HUES48 (cell line): Measurements from ENCODE around the gene RNASEH2C.
"Not testable (repeated sequence)": the region's sequence is repeated elsewhere in the genome, so short reads cannot be mapped to it uniquely, and the experiment has no call there.

Experiments
- H3K27ac ChIP-seq: one replicate; pipeline ENCODE4 v1.7.0; 2013; ENCODE audit warnings: low read depth, low read length, inconsistent platforms
- H3K27me3 ChIP-seq: 2 replicates; pipeline ENCODE4 v1.6.1; 2013; ENCODE audit warnings: mild to moderate bottlenecking, low read length; ENCODE audit not compliant: control insufficient read depth, insufficient read depth
- H3K36me3 ChIP-seq: 2 replicates; pipeline ENCODE4 v1.6.1; 2013; ENCODE audit warnings: low read length; ENCODE audit not compliant: control insufficient read depth, insufficient read depth
- H3K4me1 ChIP-seq: 2 replicates; pipeline ENCODE4 v1.6.1; 2013; ENCODE audit warnings: mild to moderate bottlenecking, low read length; ENCODE audit not compliant: control insufficient read depth, insufficient read depth
- H3K4me3 ChIP-seq: 2 replicates; pipeline ENCODE4 v1.5.1; 2013; ENCODE audit warnings: mild to moderate bottlenecking, low read depth, low read length
- H3K9ac ChIP-seq: 2 replicates; pipeline ENCODE4 v1.6.1; 2013; ENCODE audit warnings: mild to moderate bottlenecking, low read depth, low read length, moderate library complexity
- H3K9me3 ChIP-seq: 2 replicates; pipeline ENCODE4 v1.6.1; 2013; ENCODE audit warnings: low read length; ENCODE audit not compliant: control insufficient read depth, insufficient read depth

The RNASEH2C gene

DNA sequence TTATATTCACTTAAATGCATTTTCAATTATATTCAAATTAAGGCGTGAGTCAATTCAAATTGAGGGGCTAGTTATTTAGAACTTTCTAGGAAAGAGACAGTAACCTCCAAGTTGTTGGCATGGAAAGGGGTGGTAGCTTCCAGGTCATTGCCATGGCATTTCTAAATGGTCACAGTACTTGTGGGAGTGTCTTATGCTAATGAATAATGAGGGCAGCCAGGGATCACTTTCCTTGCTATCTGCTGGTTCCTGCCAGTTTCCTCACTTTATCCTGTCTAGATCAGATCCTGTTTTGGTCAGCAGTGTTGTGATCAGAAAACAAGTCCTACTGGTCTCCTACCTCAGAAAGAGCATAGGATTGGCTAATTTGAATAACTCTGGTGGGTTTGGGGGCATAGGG lies 21.8 kb upstream of the RNASEH2C start:
- Histone ChIP-seq H3K4me1 (no peaks in the 10 kb centered on the region), H3K4me3 (no peak overlapping the region), H3K27ac (no peak overlapping the region), H3K9me3 (peaks cover 10% of the 10 kb centered on the region), H3K27me3 (no peaks in the 10 kb centered on the region; the same call in 1 of the 2 replicates), H3K9ac (no peak overlapping the region), H3K36me3 (no peaks in the 10 kb centered on the region)

DNA sequence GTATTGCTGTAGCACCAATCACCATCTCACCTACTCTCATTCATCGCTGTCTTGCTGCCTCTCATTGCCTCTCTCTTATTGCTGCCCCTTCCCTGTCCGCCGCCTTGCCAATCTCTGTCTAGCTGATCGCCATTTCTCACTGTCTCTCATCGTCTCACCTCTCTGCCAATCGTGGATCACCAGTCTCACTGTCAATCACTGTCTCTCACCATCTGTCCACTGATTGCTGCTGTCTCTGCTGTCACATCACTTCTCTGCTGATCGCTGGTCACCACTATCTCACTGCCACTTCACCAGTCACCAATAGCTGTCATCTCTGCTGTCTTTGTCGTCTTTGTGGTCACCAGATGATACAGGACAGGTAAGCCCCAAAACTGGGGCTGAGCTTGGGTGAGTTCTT lies 20.6 kb upstream of the RNASEH2C start:
- H3K9me3 ChIP-seq, result peaks cover 22% of the 10 kb centered on the region
- H3K36me3 ChIP-seq, result no peaks in the 10 kb centered on the region
- no peak overlapping the region for H3K27ac ChIP-seq
- H3K9ac ChIP-seq, result no peak overlapping the region
- no peak overlapping the region for H3K4me3 ChIP-seq
- no peaks in the 10 kb centered on the region for H3K4me1 ChIP-seq
- no peaks in the 10 kb centered on the region for H3K27me3 ChIP-seq

DNA sequence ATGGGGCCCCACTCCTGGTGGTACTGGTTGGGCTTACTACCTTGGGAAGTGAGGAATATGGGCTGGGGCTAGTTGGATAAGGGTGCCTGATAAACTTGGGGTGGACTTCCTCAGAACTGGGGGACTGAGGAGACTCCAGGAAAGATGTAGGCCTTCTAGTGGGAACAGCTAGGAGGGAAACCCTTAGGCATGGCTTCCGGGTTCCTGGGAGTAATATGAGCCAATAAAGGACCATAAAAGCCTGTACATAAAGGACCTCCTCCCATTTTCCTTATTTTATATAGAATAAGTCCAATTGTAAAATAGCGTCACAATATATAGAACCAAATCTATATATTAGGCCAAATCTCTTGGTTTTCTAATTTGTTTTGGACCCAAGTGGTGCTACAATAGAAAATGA lies 18.4 kb upstream of the RNASEH2C start:
- H3K4me1 ChIP-seq, result no peaks in the 10 kb centered on the region
- H3K27me3 ChIP-seq, result no peaks in the 10 kb centered on the region
- no peak overlapping the region for H3K9ac ChIP-seq
- peaks cover 32% of the 10 kb centered on the region for H3K9me3 ChIP-seq
- no peak overlapping the region for H3K4me3 ChIP-seq
- H3K27ac ChIP-seq, result no peak overlapping the region
- no peaks in the 10 kb centered on the region for H3K36me3 ChIP-seq

DNA sequence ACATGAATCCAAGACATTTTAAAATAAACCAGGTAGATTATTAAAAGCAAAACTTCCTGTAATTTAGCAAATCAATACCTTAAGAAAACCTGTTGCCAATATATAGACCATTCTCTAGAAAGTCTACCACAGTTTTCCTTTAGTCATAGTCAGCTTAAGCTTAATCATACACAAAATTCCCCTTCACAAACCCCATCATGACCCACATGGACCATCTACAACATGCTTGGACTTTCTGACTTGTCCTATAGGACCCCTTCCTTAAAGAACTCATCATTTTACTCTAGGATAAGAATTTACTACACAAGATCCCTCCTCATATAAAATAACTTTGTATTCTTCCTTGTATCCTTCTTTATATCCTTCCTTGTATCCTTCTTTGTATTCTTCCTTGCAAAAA lies 16.2 kb upstream of the RNASEH2C start:
- H3K9me3 ChIP-seq, result peaks cover 32% of the 10 kb centered on the region
- no peaks in the 10 kb centered on the region for H3K36me3 ChIP-seq
- no peak overlapping the region for H3K9ac ChIP-seq

DNA sequence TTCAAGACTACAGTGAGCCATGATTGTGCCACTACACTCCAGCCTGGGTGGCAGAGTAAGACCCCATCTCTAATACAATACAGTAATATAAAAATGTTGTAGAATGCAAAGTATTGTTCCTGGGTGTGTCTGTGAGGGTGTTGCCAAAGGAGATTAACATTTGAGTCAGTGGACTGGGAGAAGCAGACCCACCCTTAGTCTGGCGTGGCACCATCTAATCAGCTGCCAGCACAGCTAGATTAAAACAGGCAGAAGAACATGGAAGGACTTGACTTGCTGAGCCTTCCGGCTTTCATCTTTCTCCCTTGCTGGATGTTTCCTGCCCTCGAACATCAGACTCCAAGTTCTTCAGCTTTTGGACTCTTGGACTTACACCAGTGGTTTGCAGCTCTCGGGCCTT lies 14.5 kb upstream of the RNASEH2C start:
- H3K36me3 ChIP-seq, H3K4me3 ChIP-seq, H3K9ac ChIP-seq, H3K27ac ChIP-seq, H3K27me3 ChIP-seq, H3K4me1 ChIP-seq: not testable (repeated sequence)
- H3K9me3 ChIP-seq, result peaks cover 32% of the 10 kb centered on the region

More for the DNA sequence above, 16.2 kb upstream of the RNASEH2C start:
- H3K4me1 ChIP-seq, result no peaks in the 10 kb centered on the region
- no peak overlapping the region for H3K27ac ChIP-seq
- no peak overlapping the region for H3K4me3 ChIP-seq
- no peaks in the 10 kb centered on the region for H3K27me3 ChIP-seq

DNA sequence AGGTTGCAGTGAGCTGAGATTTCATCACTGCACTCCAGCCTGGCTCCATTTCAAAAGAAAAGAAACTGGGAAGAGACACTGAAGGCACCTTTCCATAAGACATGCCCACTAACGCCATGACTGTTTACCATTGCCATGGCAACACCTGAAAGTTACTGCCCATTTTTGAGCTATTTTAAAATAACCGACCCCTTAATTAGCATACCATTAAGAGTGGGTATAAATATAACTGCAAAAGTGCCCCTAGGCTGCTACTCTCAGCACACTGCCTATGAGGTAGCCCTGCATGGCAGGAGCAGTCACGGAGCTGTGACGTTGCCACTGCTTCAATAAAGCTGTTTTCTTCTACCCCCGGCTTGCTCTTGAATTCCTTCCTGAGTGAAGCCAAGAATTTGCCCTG lies 9.9 kb upstream of the RNASEH2C start:
- Histone ChIP-seq H3K9me3 (peaks cover 4% of the 10 kb centered on the region; the same call in 1 of the 2 replicates), H3K27ac (no peak overlapping the region), H3K4me1 (no peaks in the 10 kb centered on the region), H3K36me3 (no peaks in the 10 kb centered on the region), H3K4me3 (no peak overlapping the region), H3K27me3 (no peaks in the 10 kb centered on the region), H3K9ac (no peak overlapping the region)

DNA sequence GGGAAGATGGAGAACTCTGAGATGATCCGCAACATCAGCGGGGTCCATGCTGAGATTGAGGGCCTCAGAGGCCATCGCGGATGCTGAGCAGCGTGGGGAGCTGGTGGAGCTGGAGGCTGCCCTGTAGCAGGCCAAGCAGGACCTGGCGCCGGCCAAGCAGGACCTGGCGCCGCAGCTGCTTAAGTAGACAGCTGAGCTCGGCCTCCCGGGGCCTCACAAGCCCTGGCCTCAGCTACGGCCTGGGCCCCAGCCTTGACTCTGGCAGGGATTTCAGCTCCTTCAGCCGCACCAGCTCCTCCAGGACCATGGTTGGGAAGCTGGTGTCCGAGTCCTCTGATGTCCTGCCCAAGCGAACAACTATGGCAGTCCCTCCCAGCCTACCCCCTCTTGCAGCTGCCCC lies 7.3 kb upstream of the RNASEH2C start:
- H3K27ac ChIP-seq, result no peak overlapping the region
- no peak overlapping the region for H3K9ac ChIP-seq
- H3K9me3 ChIP-seq, result no peaks in the 10 kb centered on the region; the same call in 1 of the 2 replicates
- no peak overlapping the region for H3K4me3 ChIP-seq
- H3K27me3 ChIP-seq, result no peaks in the 10 kb centered on the region
- H3K36me3 ChIP-seq, result no peaks in the 10 kb centered on the region
- H3K4me1 ChIP-seq, result no peaks in the 10 kb centered on the region

DNA sequence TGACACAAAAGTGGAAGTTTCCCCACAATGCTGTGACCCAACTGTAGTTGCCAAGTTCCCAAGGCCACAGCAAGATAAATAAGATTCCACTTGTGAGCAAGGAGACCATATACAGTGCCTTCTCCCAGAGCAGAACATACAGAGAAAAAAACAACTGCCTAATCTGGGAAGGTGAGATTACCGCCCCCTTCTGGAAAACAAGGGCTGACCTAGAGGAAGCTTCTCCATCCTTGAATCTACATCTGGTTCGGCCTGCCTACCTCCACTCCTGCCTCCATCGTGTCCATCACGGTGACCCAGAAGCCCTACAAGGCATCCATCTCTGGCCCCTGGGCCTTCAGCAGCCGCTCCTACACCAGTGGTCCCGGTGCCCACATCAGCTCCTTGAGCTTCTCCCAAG lies 6.1 kb upstream of the RNASEH2C start:
- no peaks in the 10 kb centered on the region for H3K4me1 ChIP-seq
- no peak overlapping the region for H3K4me3 ChIP-seq
- no peaks in the 10 kb centered on the region; the same call in 1 of the 2 replicates for H3K9me3 ChIP-seq
- H3K9ac ChIP-seq, result no peak overlapping the region
- no peaks in the 10 kb centered on the region for H3K27me3 ChIP-seq
- H3K36me3 ChIP-seq, result no peaks in the 10 kb centered on the region
- H3K27ac ChIP-seq, result no peak overlapping the region

DNA sequence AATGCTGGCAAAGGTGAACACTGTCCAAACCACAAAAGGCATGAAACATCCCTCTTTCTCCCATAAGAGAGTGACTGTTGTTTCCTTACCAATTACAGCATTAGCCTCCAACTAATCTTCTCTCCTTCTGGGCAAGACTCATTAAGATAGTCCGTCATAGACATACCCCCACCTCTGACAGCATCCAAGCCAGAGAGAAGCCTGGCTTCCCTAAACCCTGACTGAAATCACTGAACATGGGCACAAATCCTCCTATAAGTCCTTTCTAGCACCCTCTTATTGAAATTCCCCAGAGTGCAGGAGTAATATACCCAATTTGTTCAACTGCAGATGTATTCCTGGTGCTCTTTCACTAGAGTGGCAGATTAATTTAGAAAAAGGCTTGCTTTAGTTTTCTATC lies 1.7 kb upstream of the RNASEH2C start:
- Histone ChIP-seq H3K36me3 (peaks cover 19% of the 10 kb centered on the region), H3K4me1 (no peaks in the 10 kb centered on the region), H3K9me3 (no peaks in the 10 kb centered on the region), H3K27ac (no peak overlapping the region), H3K27me3 (no peaks in the 10 kb centered on the region), H3K9ac (no peak overlapping the region), H3K4me3 (no peak overlapping the region)

DNA sequence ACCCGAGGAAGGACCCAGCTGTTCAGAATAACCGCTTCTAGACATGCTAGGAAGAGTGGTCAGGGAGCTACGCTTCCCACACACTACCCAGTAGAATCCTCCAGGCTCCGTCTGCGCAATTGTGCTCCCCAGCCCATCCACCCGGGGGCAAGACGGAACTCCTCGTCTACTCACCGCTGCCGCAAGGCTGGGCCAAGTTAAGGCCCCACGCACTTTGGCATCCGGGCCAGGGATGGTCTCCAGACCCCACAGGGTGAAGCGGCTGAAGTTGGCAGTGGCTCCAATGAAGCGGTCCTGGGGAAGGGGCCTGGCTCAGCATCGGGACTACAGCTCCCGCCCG lies 757 bp downstream of the RNASEH2C start:
- peak overlapping the region; percentile 93 for H3K4me3 ChIP-seq
- peak overlapping the region; percentile 81 for H3K9ac ChIP-seq
- H3K27ac ChIP-seq, result peak overlapping the region; percentile 79
- H3K36me3 ChIP-seq, result peaks cover 41% of the 10 kb centered on the region
- no peaks in the 10 kb centered on the region for H3K9me3 ChIP-seq
- H3K4me1 ChIP-seq, result no peaks in the 10 kb centered on the region
- H3K27me3 ChIP-seq, result no peaks in the 10 kb centered on the region

DNA sequence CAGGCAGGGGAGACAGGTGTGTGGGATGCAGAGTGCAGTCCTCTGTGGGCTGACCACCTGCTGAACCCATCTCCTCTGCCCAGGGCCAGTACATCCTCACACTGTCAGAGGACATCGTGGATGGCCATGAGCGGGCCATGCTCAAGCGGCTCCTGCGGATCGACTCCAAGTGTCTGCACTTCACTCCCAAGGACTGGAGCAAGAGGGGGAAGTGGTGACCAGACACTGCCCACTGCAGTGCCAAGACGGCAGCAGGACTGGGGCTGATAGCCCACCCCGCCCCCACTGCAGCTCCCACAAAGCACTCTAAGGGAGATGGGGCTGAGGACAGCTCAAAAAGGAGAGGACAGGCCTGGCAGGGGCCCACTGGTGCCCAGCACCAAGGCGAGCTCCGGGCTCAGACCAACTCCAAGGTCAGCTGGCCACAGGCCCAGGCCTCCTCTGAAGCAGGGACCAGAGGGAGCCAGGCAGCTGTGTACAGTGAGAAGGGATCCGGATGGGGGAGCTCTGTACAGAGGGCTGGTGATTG lies 1.6 kb downstream of the RNASEH2C start:
- Histone ChIP-seq H3K27me3 (no peaks in the 10 kb centered on the region), H3K9ac (no peak overlapping the region), H3K4me3 (peak overlapping the region; percentile 93; the same call in 1 of the 2 replicates), H3K9me3 (no peaks in the 10 kb centered on the region), H3K27ac (no peak overlapping the region), H3K4me1 (no peaks in the 10 kb centered on the region), H3K36me3 (peaks cover 49% of the 10 kb centered on the region)

DNA sequence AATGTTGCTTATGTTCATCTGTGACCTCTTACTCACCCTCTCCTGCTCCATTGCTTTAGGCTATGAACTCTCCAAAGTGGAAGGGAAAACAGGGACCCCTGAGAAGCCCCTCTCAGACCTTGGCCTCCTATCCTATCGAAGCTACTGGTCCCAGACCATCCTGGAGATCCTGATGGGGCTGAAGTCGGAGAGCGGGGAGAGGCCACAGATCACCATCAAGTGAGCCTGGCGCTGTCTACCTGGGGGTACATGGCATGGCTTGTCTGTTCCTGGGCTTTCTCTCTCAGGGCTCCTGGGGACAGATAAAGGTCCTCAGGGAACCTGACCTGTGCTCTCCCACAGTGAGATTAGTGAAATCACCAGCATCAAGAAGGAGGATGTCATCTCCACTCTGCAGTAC lies 2.1 kb downstream of the RNASEH2C start:
- no peak overlapping the region for H3K4me3 ChIP-seq
- no peak overlapping the region for H3K9ac ChIP-seq
- no peaks in the 10 kb centered on the region for H3K9me3 ChIP-seq
- H3K27ac ChIP-seq, result no peak overlapping the region
- no peaks in the 10 kb centered on the region for H3K27me3 ChIP-seq
- no peaks in the 10 kb centered on the region for H3K4me1 ChIP-seq
- H3K36me3 ChIP-seq, result peaks cover 54% of the 10 kb centered on the region
